Measurements from ENCODE around the gene ENKD1.

The ENKD1 gene

GRCh38 chr16:67661886-67662652 is 4.5 kb downstream of the ENKD1 start:
- no peak for DNase-seq

GRCh38 chr16:67661101-67661761 is 5.3 kb downstream of the ENKD1 start:
- DNase-seq: peak in 1 of 2 experiments; percentile 45

- peak; percentile 97 to 99 for DNase-seq
These were observed 6.0 kb downstream of the ENKD1 start, which contains the start of gene PARD6A for GRCh38 chr16:67660564-67661028. Gene PARD6A, plus strand, starts transcription at chr16:67660960. Its CDS starts 79 bp downstream, at chr16:67661039.

- peak; percentile 89 to 94 for DNase-seq
These were observed 6.6 kb downstream of the ENKD1 start, which contains the start of gene ACD for GRCh38 chr16:67659675-67660563. Gene ACD, minus strand, starts transcription at chr16:67660260. Its CDS starts 40 bp downstream, at chr16:67660220.

DNA sequence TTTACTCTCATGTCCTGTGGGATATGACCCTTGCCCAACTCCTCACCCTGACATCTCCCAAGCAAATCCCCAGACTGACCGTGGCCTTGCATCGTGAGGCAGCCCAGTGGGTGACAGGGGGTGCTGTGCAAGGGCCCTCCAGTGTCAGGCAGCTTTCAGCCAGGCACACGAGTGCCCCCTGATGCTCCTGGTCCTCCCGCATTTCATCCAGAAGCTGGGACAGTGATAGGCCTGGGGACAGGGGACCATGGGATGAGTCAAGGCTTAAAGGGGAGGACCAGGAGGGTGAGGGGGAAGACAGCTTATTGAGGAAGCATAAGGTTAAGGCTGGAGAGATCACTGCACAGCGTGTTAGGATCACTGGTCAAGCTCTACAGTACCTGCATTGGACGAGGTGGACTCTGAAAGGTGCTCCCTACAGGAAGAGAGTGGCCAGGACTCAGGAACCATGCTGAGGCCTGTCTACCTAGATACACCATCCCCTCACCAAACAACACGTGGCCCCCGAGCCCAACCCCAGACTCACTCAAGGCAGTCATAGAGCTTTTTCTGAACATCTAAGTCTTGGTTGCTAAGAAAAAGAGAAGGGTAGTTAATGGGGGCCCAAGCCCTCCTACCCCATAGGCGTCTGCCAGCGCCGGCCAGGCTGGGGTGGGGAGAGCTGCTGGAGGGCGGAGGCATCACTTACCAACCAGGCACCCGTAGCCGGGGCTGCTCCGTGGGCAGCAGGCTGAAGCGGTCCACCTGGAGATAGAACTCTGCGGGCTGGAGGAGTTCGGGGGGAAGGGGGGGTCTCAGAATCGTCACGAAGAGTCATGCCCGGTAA is 7.5 kb downstream of the ENKD1 start:
- DNase-seq: no peak

DNA sequence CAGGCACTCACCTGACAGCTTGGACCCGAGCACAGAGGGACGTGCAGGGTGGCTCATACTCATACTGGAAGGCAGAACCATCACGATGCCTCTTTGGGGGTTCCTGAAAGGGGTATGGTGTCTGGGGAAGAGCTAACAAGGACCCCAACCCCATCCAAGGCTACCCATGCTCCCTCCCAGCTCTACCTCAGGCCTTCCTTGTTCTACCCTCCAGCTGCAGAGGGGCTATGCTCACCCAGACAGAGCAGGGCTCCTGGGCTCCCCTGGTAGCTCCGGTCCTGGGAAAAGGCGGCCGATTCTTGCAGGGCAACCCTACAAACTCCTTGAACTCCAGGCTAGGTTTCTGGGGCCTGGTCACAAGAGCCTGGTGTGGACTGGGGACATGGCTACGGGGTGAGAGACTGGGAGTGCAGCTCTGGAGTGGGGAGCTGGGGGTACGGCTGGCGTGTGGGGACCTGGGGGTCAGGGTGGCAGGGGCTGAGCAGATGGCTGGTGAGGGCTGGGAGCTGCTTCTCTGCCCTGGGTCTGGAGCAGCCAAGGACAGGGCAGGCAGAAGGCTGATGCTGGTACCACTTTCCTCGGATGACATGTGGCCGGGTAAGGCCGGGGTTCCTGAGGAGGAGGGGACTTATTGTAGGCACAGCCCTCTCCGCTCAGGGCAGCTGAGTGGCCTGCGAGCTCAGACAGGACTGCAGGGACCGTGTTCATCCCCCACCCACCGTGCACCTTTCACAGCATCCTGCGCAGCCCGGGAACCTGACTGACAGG is 8.6 kb downstream of the ENKD1 start:
- no peak for DNase-seq

DNA sequence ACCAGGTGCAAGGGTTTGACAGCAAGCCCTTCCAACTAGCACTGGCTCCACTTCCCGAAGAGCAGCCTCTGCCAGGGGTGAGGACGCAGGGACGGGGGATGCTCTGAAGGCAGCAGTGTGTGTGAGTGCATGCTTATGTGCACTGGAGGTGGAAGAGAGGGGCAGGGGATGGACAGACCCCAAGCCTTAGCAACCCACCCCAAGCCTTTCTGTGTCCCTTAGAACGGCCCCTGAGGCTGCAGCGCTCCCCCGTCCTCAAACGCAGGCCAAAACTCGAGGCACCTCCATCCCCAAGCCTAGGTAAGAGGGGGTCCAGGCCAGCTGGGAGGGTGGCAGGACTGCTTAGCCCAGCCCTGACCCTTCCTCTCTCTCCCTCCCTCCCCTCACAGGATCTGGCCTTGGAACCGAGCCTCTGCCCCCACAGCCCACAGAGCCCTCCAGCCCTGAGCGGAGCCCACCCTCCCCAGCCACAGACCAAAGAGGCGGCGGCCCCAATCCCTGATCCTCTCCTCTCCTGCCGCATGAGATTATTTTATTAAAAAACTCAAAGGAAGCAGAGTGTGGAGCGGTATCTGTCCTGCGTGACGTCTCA is 9.4 kb downstream of the ENKD1 start:
- DNase-seq: no peak

DNA sequence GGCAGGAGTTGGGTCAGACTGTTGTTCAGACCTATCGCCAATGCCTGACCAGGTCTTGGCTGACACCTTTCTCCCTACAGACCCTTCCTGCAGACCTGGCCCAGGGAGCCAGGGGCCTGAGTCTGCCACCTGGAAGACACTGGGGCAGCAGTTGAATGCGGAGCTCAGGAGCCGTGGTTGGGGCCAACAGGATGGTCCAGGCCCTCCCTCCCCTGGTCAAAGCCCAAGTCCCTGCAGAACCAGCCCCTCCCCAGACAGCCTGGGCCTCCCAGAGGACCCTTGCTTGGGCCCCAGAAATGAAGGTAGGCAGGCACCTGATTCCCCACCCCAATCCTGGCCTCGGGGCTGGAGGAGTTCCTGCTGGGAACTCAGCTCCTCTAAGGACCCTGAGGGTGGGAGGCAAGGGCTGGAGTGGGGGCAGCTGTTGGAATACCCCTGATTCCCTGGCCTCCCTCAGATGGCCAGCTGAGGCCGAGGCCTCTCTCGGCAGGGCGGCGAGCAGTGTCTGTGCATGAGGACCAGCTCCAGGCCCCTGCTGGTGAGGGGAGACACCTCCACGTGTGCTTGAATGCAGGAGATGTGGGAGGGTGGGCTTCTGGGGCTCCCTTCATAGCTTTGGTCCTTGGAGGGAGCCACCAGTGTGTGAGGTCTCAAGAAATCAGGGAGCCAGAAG is 10.1 kb downstream of the ENKD1 start:
- no peak for DNase-seq

DNA sequence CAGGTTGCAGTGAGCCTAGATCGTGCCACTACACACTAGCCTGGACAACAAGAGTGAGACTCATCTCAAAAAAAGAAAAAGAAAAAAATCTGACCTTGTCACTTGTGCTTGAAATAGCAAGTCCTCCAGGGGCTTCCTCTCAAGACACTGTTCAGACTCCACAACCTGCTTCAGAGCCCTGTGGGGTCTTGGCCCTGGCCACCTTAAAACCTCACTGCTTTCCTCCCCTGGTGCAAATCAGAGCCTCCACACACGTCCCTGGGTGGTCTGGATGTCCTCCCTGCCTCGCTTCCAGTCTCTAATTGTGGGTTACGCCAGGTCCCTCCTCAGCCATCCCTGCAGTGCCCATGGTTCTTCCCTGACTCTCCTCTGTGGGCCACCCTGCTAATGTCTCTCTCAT is 11.2 kb downstream of the ENKD1 start:
- no peak for DNase-seq

DNA sequence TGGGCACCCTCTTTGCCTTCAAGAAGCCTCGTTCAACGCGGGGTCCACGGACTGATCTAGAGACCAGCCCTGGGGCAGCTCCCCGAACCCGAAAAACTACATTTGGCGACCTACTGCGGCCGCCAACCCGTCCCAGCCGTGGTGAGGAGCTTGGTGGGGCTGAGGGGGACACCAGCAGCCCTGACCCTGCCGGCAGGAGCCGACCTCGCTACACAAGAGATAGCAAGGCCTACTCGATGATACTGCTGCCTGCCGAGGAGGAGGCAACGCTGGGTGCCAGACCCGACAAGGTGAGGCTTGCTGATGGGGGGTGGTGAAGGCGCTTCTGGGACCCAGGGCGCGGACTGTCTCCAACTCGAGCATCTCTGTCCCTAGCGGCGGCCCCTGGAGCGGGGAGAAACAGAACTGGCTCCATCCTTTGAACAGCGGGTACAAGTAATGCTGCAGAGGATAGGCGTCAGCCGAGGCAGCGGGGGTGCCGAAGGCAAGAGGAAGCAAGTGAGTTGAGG is 12.1 kb downstream of the ENKD1 start:
- DNase-seq: no peak

- DNase-seq: no peak
These were observed 12.7 kb downstream of the ENKD1 start for GRCh38 chr16:67653789-67654402.

GRCh38 chr16:67653128-67653788 is 13.3 kb downstream of the ENKD1 start:
- peak; percentile 19 to 61 for DNase-seq

DNA sequence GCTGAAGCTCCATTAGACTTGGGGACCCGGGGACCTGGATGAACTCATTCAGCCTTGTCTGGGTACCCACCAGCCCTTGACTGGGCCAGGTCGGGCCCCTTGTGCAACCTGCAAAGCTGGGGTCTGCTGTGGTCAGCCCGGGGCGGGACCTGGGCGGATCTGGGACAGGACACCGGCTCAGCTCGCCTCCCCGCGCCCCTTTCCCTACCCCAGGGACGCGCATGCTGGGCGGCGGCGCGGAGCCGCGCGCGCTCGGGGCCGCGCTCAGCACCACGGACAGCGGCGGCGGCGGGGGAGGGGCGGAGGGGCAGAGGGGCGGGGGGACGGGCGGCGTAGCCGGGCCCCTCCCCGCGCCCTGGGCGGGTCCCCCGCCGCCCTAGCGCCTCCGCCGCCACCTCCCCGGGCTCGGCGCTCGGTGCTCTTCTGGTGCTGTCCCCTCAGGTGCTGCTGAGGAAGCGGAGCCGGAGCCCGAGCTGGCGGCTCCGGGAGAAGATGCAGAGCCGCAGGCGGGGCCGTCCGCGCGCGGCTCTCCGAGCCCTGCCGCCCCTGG is 13.9 kb downstream of the ENKD1 start:
- peak in 1 of 2 experiments; percentile 61 for DNase-seq

- no peak for DNase-seq
These were observed 14.7 kb downstream of the ENKD1 start for GRCh38 chr16:67651847-67652246.

DNA sequence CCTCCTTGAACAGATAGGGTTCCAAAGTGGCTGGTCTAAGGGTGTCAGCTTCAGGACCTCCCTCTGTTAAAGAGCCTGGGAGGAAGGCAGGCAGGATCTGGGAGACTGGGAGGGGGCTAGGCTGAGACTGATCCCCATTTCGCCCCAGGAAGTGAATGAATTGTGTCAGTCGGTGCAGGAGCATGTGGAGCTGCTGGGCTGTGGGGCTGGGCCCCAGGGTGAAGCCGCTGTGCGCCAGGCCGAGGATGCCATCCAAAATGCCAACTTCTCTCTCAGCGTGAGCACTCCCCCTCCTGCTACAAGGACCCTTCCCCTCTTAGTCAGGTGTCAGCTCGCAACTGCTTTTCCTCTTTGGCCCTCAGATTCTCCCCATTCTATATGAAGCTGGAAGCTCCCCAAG is 15.5 kb downstream of the ENKD1 start:
- DNase-seq: no peak

- no peak for DNase-seq
These were observed 16.5 kb downstream of the ENKD1 start for GRCh38 chr16:67650023-67650422.

DNA sequence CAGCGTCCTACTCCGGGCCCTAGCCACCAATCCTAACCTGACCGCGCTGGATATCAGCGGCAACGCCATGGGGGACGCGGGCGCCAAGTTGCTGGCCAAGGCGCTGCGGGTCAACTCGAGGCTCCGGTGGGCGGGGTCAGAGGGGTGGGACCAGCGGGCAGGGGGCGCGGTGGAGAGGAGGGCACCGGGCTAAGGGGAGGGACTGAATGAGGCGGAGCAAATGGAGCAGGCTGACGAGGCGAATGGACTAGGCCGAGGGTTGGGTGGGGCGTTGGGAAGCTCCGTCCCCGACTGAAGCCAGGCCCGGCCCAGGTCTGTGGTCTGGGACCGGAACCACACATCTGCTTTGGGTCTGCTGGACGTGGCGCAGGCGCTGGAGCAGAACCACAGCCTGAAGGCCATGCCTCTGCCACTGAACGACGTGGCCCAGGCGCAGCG is 17.0 kb downstream of the ENKD1 start:
- DNase-seq: no peak

DNA sequence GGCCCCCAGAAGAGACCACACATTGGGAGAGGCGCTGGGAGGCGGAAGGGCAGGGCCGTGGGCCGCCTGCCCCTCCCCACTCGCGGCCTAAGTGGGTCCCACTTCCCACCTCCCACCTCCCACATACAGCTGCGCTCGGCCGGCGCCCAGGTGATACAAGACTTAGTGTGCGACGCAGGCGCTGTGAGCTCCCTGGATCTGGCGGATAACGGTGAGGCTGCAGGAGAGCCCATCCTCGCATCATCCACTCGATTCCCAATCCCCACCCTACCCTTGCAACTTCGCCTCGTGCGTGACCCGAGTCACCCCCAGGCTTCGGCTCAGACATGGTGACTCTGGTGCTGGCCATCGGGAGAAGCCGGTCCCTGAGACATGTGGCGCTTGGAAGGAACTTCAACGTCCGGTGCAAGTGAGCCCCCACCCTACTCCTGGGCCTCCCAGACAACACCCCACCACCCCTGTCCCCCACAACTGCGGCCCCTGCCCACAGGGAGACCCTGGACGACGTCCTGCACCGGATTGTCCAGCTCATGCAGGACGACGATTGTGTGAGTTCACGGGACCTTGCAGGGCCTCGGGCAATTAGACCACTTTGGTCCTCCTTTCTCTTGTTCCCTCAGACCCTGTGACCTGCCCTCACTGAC is 17.7 kb downstream of the ENKD1 start:
- no peak for DNase-seq
